ENCODE results near the gene COL1A2.

DNA sequence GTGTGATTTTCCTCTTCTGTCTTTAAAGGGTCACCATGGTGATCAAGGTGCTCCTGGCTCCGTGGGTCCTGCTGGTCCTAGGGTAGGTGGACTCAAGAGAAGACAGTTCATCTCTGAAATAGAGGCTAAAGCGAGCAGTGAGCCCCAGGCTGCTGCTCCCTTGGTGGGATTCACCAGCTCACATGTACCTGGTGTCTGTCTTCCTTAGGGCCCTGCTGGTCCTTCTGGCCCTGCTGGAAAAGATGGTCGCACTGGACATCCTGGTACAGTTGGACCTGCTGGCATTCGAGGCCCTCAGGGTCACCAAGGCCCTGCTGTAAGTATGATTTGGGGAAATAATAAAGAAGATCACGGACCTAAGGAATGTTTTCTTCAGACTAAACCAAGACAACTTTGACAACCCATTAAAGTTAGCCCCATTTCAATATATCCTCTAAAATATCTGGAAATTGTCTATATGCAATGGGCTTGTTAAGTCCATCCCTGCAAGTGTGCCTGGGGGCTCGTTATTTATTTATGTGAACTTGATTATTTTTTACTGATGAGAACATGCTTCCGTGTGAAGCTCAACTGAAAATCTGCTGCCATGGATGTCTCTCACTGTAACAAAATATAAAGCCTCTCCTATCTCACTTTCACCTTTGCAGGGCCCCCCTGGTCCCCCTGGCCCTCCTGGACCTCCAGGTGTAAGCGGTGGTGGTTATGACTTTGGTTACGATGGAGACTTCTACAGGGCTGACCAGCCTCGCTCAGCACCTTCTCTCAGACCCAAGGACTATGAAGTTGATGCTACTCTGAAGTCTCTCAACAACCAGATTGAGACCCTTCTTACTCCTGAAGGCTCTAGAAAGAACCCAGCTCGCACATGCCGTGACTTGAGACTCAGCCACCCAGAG lies 32.5 kb downstream of the COL1A2 start:
- no peak for TF ChIP-seq POLR2A (IDR thresholded peaks at IDR 0.05; ENCODE audit: low read depth)
- TF ChIP-seq, protein P1, sequence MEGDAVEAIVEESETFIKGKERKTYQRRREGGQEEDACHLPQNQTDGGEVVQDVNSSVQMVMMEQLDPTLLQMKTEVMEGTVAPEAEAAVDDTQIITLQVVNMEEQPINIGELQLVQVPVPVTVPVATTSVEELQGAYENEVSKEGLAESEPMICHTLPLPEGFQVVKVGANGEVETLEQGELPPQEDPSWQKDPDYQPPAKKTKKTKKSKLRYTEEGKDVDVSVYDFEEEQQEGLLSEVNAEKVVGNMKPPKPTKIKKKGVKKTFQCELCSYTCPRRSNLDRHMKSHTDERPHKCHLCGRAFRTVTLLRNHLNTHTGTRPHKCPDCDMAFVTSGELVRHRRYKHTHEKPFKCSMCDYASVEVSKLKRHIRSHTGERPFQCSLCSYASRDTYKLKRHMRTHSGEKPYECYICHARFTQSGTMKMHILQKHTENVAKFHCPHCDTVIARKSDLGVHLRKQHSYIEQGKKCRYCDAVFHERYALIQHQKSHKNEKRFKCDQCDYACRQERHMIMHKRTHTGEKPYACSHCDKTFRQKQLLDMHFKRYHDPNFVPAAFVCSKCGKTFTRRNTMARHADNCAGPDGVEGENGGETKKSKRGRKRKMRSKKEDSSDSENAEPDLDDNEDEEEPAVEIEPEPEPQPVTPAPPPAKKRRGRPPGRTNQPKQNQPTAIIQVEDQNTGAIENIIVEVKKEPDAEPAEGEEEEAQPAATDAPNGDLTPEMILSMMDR (IDR thresholded peaks at IDR 0.05): no peak

Measured in esophagus muscularis mucosa (tissue), 3 donors.